NCI-H2196 treated with DMSO at 0.1 percent for 48 hours (cell line): Measurements from ENCODE around the gene TSFM.

Experiments
- DNase-seq: peaks from one replicate; lab custom pipeline; 2025; ENCODE audit not compliant: unreplicated experiment; lab: John Stamatoyannopoulos, UW

TSFM gene

GRCh38 chr12:57782608-57783465, at the start of gene TSFM:
Gene TSFM, plus strand, starts transcription at chr12:57782787. Its CDS starts 15 bp downstream, at chr12:57782802.
- DNase-seq, result peak; percentile 79

- no peak for DNase-seq
Measured at GRCh38 chr12:57733928-57734327, 48.7 kb upstream of the TSFM start.

- no peak for DNase-seq
Measured at GRCh38 chr12:57734591-57734990, 48.0 kb upstream of the TSFM start.

- no peak for DNase-seq
Measured at GRCh38 chr12:57735198-57735855, 47.3 kb upstream of the TSFM start.

- peak; percentile 44 for DNase-seq
Measured at GRCh38 chr12:57735952-57736740, 46.4 kb upstream of the TSFM start.

DNA sequence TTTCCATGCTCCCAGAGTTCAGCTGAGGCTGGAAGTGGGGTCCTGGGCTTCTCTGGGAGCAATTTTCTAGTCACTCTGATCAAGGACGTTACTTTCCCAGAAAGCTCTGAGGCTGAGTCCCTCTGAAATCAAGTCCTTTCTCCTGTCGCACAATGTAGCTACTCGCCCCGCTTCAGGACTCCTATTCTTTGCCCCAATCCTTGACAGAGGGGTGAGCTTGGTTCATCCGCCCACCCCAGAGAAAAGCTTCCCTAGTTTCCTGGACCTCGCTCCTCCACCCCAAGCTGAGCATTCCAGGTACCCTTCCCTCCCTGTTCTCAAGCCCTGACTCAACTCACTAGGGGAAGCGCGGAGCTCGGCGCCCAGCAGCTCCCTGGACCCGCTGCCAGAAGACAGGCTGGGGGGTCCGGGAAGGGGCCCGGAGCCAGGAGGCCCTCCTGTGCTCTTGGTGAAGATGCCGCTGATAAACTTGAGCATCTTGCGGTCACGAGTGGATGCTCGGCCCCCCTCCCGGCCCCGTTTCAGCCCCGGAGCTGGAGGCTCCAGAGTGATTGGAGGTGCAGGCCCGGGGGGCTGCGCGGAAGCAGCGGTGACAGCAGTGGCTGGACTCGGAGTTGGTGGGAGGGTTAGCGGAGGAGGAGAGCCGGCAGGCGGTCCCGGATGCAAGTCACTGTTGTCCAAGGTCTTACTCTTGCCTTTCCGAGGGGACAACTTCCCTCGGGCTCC, 45.7 kb upstream of the TSFM start:
- DNase-seq, result no peak

DNA sequence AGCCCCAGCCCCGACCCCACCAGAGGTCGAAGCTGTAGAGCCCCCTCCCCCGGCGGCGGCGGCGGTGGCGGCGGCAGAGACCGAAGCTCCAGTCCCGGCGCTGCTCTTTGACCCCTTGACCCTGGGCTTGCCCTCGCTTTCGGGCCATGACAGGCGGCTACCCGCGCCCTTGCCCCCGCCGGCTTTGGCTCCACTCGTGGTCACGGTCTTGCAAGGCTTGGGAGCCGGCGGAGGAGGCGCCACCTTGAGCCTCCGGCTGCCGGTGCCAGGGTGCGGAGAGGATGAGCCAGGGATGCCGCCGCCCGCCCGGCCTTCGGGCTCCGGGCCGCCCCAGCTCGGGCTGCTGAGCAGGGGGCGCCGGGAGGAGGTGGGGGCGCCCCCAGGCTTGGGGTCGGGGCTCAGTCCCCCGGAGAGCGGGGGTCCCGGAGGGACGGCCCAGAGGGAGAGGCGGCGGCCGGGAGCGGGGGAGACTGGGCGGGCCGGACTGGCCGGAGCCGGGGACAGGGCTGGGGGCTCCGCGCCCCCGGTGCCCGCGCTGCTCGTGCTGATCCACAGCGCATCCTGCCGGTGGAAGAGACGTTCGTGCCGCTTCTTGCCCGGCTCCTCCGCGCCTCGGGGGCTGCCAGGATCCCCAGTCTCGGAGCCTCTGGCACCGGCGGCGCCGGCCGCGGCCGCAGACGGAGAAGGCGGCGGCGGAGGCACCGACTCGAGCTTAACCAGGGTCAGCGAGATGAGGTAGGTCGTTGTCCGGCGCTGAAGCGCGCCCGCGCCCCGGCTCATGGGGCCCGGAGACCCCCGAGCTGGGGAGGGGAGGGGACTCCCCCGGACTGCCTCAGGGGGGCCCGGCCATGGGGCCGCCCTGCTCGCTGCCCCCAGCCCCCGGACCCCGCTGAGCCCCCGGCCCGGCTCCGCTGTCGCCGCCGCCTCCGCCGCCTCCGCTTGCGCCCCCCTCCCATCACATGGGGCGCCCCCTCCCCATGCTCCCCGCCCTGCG, 44.8 kb upstream of the TSFM start:
- DNase-seq, result no peak

- DNase-seq, result no peak
Measured at GRCh38 chr12:57738661-57739237, 43.8 kb upstream of the TSFM start, which contains the start of gene AGAP2. Gene AGAP2, minus strand, starts transcription at chr12:57738742. Its CDS starts 496 bp downstream, at chr12:57738246.

- no peak for DNase-seq
Measured at GRCh38 chr12:57739387-57739786, 43.2 kb upstream of the TSFM start.

DNA sequence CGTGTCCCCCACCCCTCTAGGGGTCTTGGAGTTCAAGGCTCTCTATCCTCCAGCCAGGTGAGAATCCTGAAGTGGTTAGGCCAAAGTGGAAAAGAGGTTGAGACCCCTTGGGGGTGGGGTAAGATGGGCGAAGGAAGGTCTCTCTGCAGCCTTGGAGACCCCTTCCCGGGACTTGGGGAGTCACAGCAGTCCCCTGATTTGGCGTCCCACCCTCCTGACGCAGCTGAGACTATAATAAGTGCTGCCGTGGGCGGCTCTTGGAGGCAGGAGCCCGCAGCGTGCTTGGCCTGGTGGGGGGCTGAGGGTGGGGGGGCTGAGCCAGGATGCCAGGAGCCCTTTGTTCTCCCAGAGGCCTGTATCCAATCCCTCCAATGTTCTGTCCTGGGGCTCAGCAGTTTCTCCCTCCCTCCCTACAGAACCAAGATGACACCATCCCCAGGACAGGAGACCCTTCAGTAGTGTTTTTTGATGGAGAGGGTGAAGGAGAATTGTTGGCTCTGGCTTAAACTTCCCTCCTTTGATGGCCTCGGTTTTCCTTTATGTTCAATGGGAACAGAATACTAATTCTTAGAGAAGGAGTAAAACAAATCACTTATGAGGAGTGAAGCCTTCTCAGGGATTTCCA, 42.6 kb upstream of the TSFM start:
- no peak for DNase-seq

DNA sequence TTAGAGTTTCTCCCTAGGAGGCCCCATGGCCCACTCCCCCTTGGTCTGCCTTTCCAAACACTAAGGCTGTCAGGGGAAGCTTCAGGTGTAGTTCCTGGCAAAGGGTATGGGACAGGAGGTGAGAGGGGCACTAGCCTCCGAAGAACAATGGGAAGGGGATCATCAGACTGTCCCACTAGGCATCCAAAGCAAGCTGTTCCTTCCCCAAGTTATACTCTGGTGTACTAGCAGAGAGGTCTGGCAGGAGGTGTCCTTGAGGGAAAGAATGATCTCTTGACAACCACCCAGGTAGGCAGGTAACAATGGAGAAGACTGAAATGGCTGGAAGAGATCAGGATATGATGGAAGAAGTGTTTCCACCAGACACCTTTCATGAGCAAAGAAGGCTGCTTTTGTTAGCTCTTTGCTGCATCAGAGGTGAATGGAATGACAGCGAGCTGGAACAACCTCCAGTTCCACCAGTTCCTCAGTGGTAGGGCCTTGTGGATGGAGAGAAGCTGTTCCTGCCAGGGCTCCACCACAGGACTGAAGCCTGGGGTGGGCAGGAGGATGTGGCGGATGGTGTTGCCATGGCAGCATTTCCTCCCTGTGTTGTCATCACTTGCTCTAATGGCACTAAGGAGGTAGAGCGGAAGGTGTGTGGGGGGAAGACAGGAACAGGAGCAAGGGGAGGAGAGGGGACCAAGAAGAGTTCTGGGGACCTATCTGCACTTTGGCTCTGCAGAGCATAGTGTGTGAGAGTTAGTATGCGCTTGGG, 41.8 kb upstream of the TSFM start:
- no peak for DNase-seq

DNA sequence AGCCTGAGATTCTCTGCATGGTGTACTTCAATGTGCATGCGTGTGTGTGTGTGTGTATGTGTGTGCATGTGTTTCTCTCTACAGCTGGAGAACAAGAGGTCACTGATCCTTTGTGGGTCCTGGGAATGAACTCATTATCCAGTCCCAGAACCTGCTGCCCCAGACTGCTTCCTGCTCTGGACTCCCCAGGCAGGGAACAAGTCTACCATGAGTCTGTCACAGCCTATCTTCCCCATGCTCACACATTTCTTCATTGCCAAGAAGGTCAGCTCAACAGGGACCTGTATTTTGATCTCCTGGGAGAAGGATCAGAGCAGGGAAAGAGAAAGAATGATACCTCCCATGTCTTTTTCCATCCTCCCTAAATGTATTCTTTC, 41.2 kb upstream of the TSFM start:
- DNase-seq, result no peak

DNA sequence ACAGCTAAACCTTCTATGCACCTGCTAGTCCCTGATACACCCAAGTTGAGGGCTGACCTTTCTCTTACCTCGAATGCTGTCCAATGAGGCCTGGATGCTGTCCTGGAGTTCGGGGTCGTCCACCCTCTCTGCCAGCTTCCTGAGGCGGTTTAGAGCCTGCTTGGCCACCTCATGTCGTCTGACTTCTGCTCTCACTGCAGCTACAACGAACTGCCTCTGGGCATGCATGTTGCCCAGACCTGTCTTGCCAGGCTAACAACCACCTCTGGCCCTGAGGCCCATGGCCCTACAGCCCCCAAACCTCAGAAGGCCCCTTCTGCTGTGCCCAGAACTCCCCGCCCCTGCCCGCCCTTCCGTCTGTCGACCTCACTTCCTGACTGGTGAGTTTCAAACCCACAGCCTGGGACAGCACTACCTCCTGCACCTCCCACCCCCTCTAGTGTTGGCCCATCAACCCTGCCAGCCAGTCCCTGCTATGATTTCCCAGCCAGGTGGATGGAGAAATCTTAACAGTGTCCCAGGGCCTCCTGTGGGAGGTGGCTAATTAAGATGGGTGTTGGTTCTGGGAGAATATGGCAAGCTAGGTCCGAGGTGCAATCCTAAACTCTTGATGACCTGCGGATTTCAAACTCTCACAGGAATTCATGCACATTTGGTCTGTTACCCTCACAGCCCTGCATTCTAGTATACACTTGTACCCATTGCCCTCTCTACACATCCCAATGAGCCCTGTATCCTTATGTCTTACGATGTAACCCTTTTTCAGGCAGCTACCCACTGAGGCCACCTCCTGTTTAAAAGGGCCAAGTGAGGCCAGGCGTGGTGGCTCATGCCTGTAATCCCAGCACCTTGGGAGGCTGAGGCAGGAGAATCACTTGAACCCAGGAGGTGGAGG, 40.5 kb upstream of the TSFM start:
- DNase-seq, result no peak

DNA sequence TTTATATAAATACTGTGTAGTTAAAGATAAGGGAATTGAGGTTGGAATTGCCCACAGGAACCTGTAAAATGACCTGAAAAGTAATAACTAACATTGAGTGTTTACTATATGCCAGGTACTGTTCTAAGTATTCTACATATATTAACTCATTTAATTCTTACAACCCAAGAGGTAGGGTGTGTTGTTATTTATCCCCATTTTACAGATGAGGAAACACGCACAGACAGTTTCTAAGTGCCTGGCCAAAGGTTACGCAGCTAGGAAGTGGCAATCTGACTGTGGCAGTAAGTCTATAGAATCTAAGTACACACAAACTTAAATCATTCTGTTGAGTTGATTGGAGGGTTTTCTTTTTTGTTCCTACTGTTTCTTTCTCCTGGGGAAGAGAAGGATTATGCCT, 38.8 kb upstream of the TSFM start:
- DNase-seq, result no peak

DNA sequence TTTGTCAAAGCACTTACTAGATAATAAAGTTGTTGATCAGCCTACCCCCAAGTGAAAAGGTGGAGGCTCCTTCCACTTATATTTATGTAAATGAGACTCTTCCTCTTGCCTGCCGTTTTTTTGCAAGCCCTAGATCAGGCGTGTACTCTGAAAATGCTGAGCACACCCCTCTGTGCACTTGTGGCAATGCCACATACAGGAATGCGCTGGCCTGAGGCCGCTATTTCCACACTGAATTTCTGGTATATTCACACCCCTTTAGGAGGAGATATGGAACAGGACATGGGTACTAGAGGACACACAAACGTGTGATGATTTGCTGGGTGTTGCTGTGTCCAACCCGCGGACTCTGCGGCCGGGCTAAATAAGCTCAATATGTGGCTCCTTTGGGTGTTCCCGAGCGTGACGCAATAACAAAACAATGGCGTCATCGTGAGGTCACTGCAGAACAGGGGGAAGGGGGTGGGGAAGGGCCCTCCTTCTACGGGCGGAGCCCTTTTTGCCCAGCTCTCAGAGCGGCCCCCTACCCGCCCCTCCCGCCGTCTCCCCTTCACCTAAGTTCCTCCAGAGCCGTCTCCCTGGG, 38.3 kb upstream of the TSFM start:
- DNase-seq, result no peak

DNA sequence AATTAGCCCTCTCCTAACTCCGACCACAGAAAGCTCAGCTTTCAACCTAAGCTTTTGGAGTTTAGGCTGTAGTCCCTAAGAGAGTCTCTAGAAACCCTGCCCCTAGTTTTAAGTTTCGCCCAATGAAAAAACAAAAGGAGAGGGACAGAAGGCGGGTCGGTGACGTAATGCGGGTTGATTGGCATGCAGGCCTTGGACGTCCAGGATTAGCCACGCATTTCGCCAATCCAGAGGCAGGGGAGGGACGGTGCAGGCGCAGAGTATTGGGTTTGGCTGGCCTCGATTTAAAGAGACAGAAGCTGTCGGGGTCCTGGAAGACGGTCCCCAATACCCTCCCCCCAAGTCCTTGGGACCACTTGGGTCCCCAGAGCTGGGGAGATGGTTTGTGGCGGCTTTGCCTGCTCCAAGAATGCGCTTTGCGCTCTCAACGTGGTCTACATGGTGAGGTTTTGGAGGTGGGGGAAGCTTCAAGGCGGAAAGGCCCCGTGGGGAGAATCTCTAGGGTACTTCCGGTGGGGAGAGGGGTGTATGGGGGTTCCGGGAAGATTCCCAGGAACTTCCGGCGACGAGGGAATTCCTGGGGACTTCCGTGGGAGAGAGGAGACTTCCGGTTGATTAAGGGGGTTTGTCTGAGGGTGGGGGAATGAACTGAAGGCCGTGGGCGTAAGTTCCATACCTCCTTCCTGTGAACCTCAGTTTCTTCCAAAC, 37.7 kb upstream of the TSFM start, which contains the start of gene TSPAN31:
Gene TSPAN31 (plus strand): TSS at position 263 of the 708 bp plus-strand sequence. CDS start 116 bp downstream, at position 379.
- peak; percentile 96 for DNase-seq
